Epithelial cell of proximal tubule (primary cell): ENCODE measurements around the gene SENP1. TPM values are rescaled to one million over a fixed set of nuclear protein-coding genes. Genes with fewer than 3 reads are reported as not detected.

ENCODE experiments used
- DNase-seq: peaks from one replicate; pipeline ENCODE4 v3.0.0-alpha.2; 2011; ENCODE audit warnings: low read depth
- H3K4me3 ChIP-seq: 2 replicates; pipeline ENCODE4 v1.5.1; 2011; ENCODE audit warnings: low read depth, mild to moderate bottlenecking, low read length
- total RNA-seq: library from RNA; depleted of rRNA; stranded (reverse); fragments of >200 nt; gene quantifications from 2 replicates; pipeline ENCODE4 v1.2.3, GENCODE V29; 2015
- TF ChIP-seq, protein P1 (sequence below): conservative IDR thresholded peaks from 2 replicates; pipeline ENCODE4 v1.5.1; 2012; ENCODE audit warnings: low read depth, mild to moderate bottlenecking, low read length

The SENP1 gene
- total RNA-seq, 1 donor from 2014 or later = 10.3 TPM

DNA sequence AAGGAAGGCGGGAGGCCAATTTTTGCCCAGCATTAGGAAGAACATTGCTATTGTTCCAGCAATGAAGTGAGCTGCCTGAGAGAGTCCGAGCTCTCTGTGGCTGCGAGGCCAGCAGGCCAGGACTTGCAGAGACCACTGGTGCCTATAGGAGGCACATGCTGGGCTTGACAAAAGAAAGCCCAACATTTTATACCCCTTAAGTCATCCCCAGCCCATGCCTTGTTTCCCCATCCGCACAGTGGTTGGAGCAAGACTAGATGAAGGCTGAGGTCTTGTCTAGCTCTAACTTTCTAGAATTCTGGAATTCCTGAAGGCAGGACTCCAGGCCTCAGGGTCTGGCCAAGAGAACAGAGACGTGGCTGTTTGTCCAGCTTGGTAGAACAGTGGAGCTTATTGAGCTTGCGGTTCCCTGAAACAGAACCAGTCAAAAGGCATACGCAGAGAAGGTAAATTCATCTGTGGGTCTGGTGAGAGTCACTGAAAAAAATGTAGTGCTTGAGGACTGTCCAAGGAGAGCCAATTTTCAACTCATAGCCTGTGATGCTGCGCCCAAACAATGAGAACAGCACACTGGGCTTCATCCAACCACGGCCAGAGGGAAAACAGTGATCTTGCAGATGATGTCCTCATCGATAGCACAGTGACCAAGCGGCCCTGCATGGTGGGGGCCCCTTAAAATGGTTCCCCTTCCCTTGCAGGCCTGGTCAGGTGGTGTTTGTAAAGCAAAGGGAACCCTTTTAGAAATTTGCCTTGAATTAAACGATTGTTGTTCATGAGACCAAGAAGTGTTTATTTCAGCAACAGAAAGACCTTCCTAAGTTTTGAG lies 74.5 kb downstream of the SENP1 start:
- TF ChIP-seq, protein P1, sequence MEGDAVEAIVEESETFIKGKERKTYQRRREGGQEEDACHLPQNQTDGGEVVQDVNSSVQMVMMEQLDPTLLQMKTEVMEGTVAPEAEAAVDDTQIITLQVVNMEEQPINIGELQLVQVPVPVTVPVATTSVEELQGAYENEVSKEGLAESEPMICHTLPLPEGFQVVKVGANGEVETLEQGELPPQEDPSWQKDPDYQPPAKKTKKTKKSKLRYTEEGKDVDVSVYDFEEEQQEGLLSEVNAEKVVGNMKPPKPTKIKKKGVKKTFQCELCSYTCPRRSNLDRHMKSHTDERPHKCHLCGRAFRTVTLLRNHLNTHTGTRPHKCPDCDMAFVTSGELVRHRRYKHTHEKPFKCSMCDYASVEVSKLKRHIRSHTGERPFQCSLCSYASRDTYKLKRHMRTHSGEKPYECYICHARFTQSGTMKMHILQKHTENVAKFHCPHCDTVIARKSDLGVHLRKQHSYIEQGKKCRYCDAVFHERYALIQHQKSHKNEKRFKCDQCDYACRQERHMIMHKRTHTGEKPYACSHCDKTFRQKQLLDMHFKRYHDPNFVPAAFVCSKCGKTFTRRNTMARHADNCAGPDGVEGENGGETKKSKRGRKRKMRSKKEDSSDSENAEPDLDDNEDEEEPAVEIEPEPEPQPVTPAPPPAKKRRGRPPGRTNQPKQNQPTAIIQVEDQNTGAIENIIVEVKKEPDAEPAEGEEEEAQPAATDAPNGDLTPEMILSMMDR = no peak
- no peak overlapping the region for H3K4me3 ChIP-seq
- no peak for DNase-seq

DNA sequence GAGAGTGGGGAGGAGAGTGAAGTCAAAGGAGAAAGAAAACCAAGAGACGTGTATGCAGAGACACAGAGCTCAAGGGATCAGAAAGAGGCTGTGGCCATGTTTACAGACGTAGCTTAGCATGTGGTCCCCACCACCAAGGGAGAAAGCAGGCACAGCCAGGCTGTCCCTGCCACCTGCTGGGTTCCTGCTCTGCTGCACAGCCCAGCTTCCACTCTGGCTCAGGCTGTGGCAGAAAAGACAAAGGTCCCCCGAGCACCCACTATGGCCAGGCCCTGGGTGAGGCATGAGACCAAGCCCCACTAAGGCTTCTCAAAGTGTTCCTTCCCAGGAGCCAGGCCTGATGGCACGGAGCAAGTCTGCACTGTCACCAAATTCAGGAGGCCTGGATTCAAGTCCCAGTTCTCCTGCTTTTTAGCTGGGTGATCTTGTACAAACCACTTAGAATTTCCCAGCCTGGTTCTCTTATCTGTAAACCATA lies 75.7 kb downstream of the SENP1 start:
- TF ChIP-seq, protein P1 = no peak
- no peak overlapping the region for H3K4me3 ChIP-seq
- DNase-seq = no peak

DNA sequence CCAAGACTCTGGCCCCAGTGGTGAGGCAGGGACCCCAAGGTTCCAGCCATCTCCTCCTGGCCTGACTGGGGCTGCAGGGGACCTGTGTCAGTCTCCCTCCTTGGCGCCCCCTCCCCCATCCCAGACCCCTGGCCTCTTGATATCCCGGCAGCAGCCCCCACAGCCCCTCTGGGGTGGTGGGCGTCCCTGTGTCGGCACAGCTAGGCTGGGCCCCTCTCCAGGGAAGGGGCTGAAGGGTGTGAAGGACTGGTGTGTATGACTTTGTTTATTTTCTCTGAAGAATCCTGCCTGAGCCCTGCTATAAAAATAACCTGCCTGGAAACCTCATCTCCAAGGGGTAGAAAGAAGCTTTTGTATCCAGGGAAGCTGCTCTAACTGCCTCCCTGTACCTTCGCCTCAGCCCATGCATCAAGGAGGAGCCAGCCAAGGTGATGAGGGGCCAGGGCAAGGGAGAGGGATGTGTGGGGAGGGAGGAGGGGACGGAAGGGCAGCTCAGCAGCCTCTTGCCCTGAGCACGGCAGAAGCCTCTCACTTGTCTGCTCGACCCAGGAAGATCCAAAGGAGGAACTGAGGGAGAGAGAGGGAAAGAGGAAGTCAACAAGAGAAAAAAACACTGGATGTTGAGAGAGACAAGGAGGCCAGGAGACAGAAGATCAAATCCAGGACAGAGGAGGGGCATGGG lies 76.2 kb downstream of the SENP1 start:
- TF ChIP-seq, protein P1 = no peak
- H3K4me3 ChIP-seq = no peak overlapping the region
- DNase-seq = no peak

DNA sequence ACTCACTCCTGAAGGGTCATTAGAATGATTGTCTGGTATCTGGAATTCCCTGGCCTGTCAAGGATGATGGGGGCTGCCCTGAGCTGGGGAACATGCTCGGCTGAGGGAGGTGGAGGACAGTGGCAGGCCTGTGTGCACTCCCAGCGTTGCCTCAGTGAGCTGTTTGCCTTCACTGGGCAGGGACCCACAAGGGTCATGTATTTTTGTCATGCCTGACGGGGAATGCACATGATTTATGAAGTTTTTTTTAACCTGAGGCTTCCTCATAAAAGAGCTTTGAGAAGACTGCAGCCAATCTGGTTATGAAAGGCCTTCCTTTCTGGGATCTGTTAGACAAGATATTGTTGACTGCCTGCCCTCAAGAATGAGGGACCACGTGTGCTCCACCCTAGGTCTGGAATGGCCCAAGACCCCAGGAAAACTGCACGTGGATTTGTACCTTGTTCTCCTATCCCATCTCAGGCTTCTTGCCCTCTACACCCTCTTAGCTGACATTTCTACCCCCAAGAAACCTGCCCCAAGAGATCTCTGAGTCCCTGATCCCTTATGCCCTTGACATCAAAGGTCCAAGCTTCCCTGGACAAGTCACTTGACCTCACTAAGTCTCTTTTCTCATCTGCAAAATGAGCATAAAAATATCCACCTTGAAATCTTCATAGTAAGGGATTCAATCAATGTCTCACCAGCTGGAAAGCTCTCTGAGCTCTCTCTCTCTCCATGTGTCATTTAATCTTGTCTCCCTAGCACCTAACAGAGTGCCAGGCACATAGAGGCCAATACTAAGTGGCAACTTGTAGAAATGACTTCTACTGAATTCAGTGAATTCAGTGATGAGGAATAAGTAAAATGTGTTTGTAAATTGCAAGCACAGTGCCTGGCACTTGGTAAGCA lies 77.1 kb downstream of the SENP1 start:
- TF ChIP-seq, protein P1 = no peak
- H3K4me3 ChIP-seq = no peak overlapping the region
- no peak for DNase-seq

DNA sequence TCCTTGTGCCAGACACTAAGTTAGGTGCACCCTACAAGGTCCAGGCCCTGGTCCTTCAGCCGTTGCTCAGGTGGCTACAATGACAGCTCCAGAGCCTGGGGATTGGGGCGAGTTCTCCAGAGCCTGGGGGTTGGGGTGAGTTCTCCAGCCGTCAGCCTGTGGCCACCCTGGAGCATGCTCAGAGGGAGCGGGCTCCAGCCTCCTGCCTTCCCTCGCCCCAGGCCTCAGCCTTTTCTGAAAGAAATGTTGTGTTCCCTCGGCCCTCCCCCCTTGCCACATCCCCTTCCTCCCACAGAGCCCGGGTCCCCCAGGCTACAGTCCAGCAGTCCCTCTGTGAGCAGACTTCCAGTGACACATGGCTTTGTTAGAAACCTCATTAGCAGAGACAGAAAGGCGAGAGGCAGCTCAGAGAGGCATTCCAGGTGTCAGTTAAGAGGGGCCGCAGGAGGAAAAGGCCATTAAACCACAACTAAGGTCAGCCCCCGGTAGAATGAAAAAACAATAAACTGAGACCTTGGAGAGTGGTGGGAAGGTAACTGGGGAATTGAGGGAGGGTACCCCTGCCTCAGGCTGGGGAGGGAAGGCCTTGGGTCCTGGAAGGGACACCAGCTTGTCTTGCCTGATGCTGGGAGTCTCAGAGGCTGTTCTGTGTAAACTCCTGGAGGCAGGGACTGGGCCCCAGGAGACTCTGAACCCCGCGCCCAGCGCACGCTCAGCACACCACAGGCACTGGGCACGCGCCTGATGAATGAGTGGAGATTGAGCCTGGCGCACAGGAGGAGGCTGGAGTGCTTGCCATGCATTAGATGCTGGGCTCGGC lies 78.5 kb downstream of the SENP1 start:
- no peak for DNase-seq
- TF ChIP-seq, protein P1 = no peak

More for the DNA sequence above, 78.5 kb downstream of the SENP1 start:
- H3K4me3 ChIP-seq = no peak overlapping the region
